ENCODE data around the gene EVC.

EVC gene

DNA sequence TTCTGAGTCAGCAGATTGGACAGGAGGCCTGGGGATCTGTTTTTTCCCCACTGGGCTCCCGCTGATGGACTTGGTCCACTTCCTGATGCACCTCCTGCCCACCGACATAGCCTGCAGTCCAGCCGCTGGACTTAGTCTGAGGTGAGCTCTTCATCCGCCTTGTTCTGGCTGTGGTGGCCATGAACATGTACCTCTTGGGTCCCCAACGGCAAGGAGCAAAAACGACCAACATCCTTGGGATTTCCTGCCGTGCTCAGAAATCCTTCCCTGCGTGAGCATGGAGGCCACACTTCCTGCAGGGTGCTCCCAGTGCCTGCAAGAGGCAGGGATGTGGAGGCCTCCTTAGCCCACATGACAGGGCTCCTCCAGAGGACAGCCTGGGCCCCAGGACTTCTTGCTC lies 105.1 kb downstream of the EVC start:
- no CpG with 5 or more reads among the region's 8 CpGs for WGBS, 2 donors (ENCODE audit: extremely low coverage in 2 of 2, insufficient read length in 2 of 2, insufficient replicate concordance in 1 of 2)
- H3K9me3 ChIP-seq (replicated peaks in 1 of 2; ENCODE audit: control insufficient read depth in 2 of 2, insufficient read depth in 1 of 2, low read depth in 1 of 2, low read length in 2 of 2), result no peaks in the 10 kb centered on the region
- no peak overlapping the region for H4K91ac ChIP-seq (ENCODE audit: low read depth, low read length, poor library complexity)
- no peak overlapping the region for H2AK5ac ChIP-seq (ENCODE audit: low read depth, low read length)
- peak overlapping the region; percentile 15 for H3K18ac ChIP-seq (ENCODE audit: low read length)
- peaks cover 2% of the 10 kb centered on the region for H3K79me1 ChIP-seq (ENCODE audit: low read depth, low read length)
- H2BK5ac ChIP-seq (ENCODE audit: low read length), result no peak overlapping the region
- no peak overlapping the region for H2BK15ac ChIP-seq (ENCODE audit: low read length)
- no peak overlapping the region for H3K14ac ChIP-seq (ENCODE audit: low read length)
- no peak overlapping the region for H4K8ac ChIP-seq (ENCODE audit: low read depth, low read length)
- peaks cover 0 to 5% of the 10 kb centered on the region in 2 donors for H3K4me1 ChIP-seq (ENCODE audit: control insufficient read depth in 2 of 2, insufficient read depth in 1 of 2, low read depth in 1 of 2, low read length in 2 of 2)
- H3K36me3 ChIP-seq (replicated peaks in 1 of 2; ENCODE audit: control insufficient read depth in 2 of 2, insufficient read depth in 2 of 2, low read length in 2 of 2), result peaks cover 29 to 92% of the 10 kb centered on the region in 2 donors
- no peaks in the 10 kb centered on the region for H3K27me3 ChIP-seq (ENCODE audit: control insufficient read depth in 3 of 3, insufficient read depth in 3 of 3, low read depth in 1 of 3, low read length in 3 of 3)
- no peak overlapping the region for H3K4ac ChIP-seq (ENCODE audit: low read length)
- H3K23ac ChIP-seq (ENCODE audit: low read depth, low read length, poor library complexity), result no peak overlapping the region
- no peak overlapping the region for H3K4me2 ChIP-seq (ENCODE audit: insufficient read depth, low read length, poor library complexity, severe bottlenecking)
- H2BK120ac ChIP-seq (ENCODE audit: low read depth, low read length), result no peak overlapping the region
- no peak overlapping the region for H3K4me3 ChIP-seq (ENCODE audit: low read length in 2 of 2)
- H3K27ac ChIP-seq (replicated peaks; ENCODE audit: low read length), result no peak overlapping the region
- no peak for DNase-seq (ENCODE audit: low spot score)
- H3K9ac ChIP-seq (ENCODE audit: low read depth, low read length, poor library complexity), result peak overlapping the region; percentile 24
- H2AFZ ChIP-seq (ENCODE audit: low read length), result no peak overlapping the region
- H2BK12ac ChIP-seq (ENCODE audit: low read length), result no peak overlapping the region

- H2AFZ ChIP-seq (ENCODE audit: low read length), result no peak overlapping the region
- no peak overlapping the region for H3K23ac ChIP-seq (ENCODE audit: low read depth, low read length, poor library complexity)
- DNase-seq (ENCODE audit: low spot score), result no peak
- H2AK5ac ChIP-seq (ENCODE audit: low read depth, low read length), result no peak overlapping the region
- no peak overlapping the region for H3K9ac ChIP-seq (ENCODE audit: low read depth, low read length, poor library complexity)
- H2BK120ac ChIP-seq (ENCODE audit: low read depth, low read length), result no peak overlapping the region
- H3K36me3 ChIP-seq (replicated peaks in 1 of 2; ENCODE audit: control insufficient read depth in 2 of 2, insufficient read depth in 2 of 2, low read length in 2 of 2), result peaks cover 35 to 92% of the 10 kb centered on the region in 2 donors
- no peak overlapping the region for H3K27ac ChIP-seq (replicated peaks; ENCODE audit: low read length)
- H3K4ac ChIP-seq (ENCODE audit: low read length), result no peak overlapping the region
- no CpG with 5 or more reads among the region's 12 CpGs for WGBS, 2 donors (ENCODE audit: extremely low coverage in 2 of 2, insufficient read length in 2 of 2, insufficient replicate concordance in 1 of 2)
- H2BK5ac ChIP-seq (ENCODE audit: low read length), result no peak overlapping the region
- no peak overlapping the region for H3K4me3 ChIP-seq (ENCODE audit: low read length in 2 of 2)
- H3K14ac ChIP-seq (ENCODE audit: low read length), result no peak overlapping the region
- no peak overlapping the region for H4K8ac ChIP-seq (ENCODE audit: low read depth, low read length)
- H3K79me1 ChIP-seq (ENCODE audit: low read depth, low read length), result peaks cover 2% of the 10 kb centered on the region
- H3K4me1 ChIP-seq (ENCODE audit: control insufficient read depth in 2 of 2, insufficient read depth in 1 of 2, low read depth in 1 of 2, low read length in 2 of 2), result peaks cover 0 to 5% of the 10 kb centered on the region in 2 donors
- no peak overlapping the region for H2BK12ac ChIP-seq (ENCODE audit: low read length)
- H2BK15ac ChIP-seq (ENCODE audit: low read length), result no peak overlapping the region
- H3K9me3 ChIP-seq (replicated peaks in 1 of 2; ENCODE audit: control insufficient read depth in 2 of 2, insufficient read depth in 1 of 2, low read depth in 1 of 2, low read length in 2 of 2), result no peaks in the 10 kb centered on the region
- H3K27me3 ChIP-seq (ENCODE audit: control insufficient read depth in 3 of 3, insufficient read depth in 3 of 3, low read depth in 1 of 3, low read length in 3 of 3), result no peaks in the 10 kb centered on the region
- H3K18ac ChIP-seq (ENCODE audit: low read length), result no peak overlapping the region
- H4K91ac ChIP-seq (ENCODE audit: low read depth, low read length, poor library complexity), result no peak overlapping the region
- no peak overlapping the region for H3K4me2 ChIP-seq (ENCODE audit: insufficient read depth, low read length, poor library complexity, severe bottlenecking)
Measured at GRCh38 chr4:5816851-5817375, 105.9 kb downstream of the EVC start.

DNA sequence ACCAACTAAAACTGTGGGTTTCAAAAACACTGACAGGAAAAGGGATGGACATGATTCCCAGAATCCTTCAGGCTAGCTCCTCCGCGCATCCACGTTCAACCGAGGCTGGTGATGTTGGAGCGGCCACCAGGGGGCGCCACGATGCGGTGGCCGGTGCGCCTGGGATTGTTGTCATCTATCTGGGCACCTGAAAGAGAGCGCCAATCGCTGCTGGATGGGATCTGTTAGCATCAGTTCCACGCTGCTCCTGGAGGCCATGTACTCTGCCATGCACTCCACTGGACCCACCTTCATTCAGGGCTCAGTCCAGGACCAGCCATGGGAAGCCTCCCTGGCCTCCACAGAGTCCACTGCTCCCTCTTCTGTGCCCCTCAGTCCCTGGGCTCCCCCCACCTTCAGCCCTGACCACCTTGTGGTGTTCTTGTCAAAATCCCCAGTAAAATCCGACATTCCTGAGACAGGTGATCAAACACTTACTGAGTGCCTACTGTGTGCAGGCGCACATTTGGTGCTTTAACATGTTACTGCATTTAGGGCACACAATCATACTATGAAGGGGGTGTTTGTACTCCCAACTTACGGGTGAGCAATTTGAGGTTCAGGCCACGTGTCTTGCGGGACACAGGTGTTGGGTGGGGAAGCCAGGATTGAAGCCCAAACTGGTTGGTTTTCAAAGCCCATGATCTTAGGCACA lies 110.8 kb downstream of the EVC start:
- no peak overlapping the region for H3K18ac ChIP-seq (ENCODE audit: low read length)
- DNase-seq (ENCODE audit: low spot score), result peak; percentile 11
- H2BK12ac ChIP-seq (ENCODE audit: low read length), result no peak overlapping the region
- H3K36me3 ChIP-seq (replicated peaks in 1 of 2; ENCODE audit: control insufficient read depth in 2 of 2, insufficient read depth in 2 of 2, low read length in 2 of 2), result peaks cover 54 to 100% of the 10 kb centered on the region in 2 donors
- H2AK5ac ChIP-seq (ENCODE audit: low read depth, low read length), result no peak overlapping the region
- no peak overlapping the region for H3K9ac ChIP-seq (ENCODE audit: low read depth, low read length, poor library complexity)
- peaks cover 0 to 2% of the 10 kb centered on the region in 2 donors for H3K4me1 ChIP-seq (ENCODE audit: control insufficient read depth in 2 of 2, insufficient read depth in 1 of 2, low read depth in 1 of 2, low read length in 2 of 2)
- H2BK5ac ChIP-seq (ENCODE audit: low read length), result no peak overlapping the region
- H2AFZ ChIP-seq (ENCODE audit: low read length), result no peak overlapping the region
- no peak overlapping the region for H4K91ac ChIP-seq (ENCODE audit: low read depth, low read length, poor library complexity)
- no peak overlapping the region for H3K4ac ChIP-seq (ENCODE audit: low read length)
- no CpG with 5 or more reads among the region's 18 CpGs for WGBS, 2 donors (ENCODE audit: extremely low coverage in 2 of 2, insufficient read length in 2 of 2, insufficient replicate concordance in 1 of 2)
- H3K9me3 ChIP-seq (replicated peaks in 1 of 2; ENCODE audit: control insufficient read depth in 2 of 2, insufficient read depth in 1 of 2, low read depth in 1 of 2, low read length in 2 of 2), result peaks cover 0 to 2% of the 10 kb centered on the region in 2 donors
- no peak overlapping the region for H2BK120ac ChIP-seq (ENCODE audit: low read depth, low read length)
- no peak overlapping the region for H3K14ac ChIP-seq (ENCODE audit: low read length)
- H3K79me1 ChIP-seq (ENCODE audit: low read depth, low read length), result no peaks in the 10 kb centered on the region
- no peak overlapping the region for H3K27ac ChIP-seq (replicated peaks; ENCODE audit: low read length)
- no peak overlapping the region for H3K4me2 ChIP-seq (ENCODE audit: insufficient read depth, low read length, poor library complexity, severe bottlenecking)
- no peak overlapping the region for H3K4me3 ChIP-seq (ENCODE audit: low read length in 2 of 2)
- H2BK15ac ChIP-seq (ENCODE audit: low read length), result no peak overlapping the region
- H3K23ac ChIP-seq (ENCODE audit: low read depth, low read length, poor library complexity), result no peak overlapping the region
- H4K8ac ChIP-seq (ENCODE audit: low read depth, low read length), result no peak overlapping the region
- H3K27me3 ChIP-seq (ENCODE audit: control insufficient read depth in 3 of 3, insufficient read depth in 3 of 3, low read depth in 1 of 3, low read length in 3 of 3), result no peaks in the 10 kb centered on the region

DNA sequence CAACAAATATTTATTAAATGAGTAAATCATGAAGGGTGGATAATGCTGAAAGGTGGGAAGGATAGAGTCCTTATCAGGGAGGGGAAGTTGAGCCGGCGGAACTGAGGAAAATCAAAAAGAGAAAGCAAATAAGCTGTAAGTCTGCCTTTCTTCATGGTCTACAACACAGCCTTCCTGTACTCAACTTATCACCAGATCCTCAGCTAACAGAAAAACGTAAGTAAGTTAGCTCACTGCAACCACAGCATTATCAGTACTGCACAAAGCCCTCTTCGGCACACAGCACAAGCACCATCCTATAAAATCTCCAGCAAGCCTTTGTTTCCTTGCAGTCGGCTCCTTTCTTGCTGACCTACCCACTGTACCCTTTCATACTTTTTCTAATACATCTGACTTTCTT lies 111.6 kb downstream of the EVC start:
- Histone ChIP-seq H3K9me3 (replicated peaks in 1 of 2; ENCODE audit: control insufficient read depth in 2 of 2, insufficient read depth in 1 of 2, low read depth in 1 of 2, low read length in 2 of 2) (peaks cover 0 to 4% of the 10 kb centered on the region in 2 donors), H3K36me3 (replicated peaks in 1 of 2; ENCODE audit: control insufficient read depth in 2 of 2, insufficient read depth in 2 of 2, low read length in 2 of 2) (peaks cover 60 to 100% of the 10 kb centered on the region in 2 donors), H4K91ac (ENCODE audit: low read depth, low read length, poor library complexity) (no peak overlapping the region), H3K14ac (ENCODE audit: low read length) (no peak overlapping the region), H2BK12ac (ENCODE audit: low read length) (no peak overlapping the region), H3K4me2 (ENCODE audit: insufficient read depth, low read length, poor library complexity, severe bottlenecking) (no peak overlapping the region), H3K4me1 (ENCODE audit: control insufficient read depth in 2 of 2, insufficient read depth in 1 of 2, low read depth in 1 of 2, low read length in 2 of 2) (peaks cover 0 to 2% of the 10 kb centered on the region in 2 donors), H3K4ac (ENCODE audit: low read length) (no peak overlapping the region), H3K4me3 (ENCODE audit: low read length in 2 of 2) (no peak overlapping the region), H4K8ac (ENCODE audit: low read depth, low read length) (no peak overlapping the region), H3K27ac (replicated peaks; ENCODE audit: low read length) (no peak overlapping the region), H3K9ac (ENCODE audit: low read depth, low read length, poor library complexity) (no peak overlapping the region), H3K18ac (ENCODE audit: low read length) (no peak overlapping the region), H2BK5ac (ENCODE audit: low read length) (no peak overlapping the region), H2BK120ac (ENCODE audit: low read depth, low read length) (no peak overlapping the region), H2AFZ (ENCODE audit: low read length) (no peak overlapping the region), H3K79me1 (ENCODE audit: low read depth, low read length) (no peaks in the 10 kb centered on the region), H3K27me3 (ENCODE audit: control insufficient read depth in 3 of 3, insufficient read depth in 3 of 3, low read depth in 1 of 3, low read length in 3 of 3) (no peaks in the 10 kb centered on the region), H2AK5ac (ENCODE audit: low read depth, low read length) (no peak overlapping the region), H2BK15ac (ENCODE audit: low read length) (no peak overlapping the region), H3K23ac (ENCODE audit: low read depth, low read length, poor library complexity) (no peak overlapping the region)
- no peak for DNase-seq (ENCODE audit: low spot score)
- no CpG with 5 or more reads among the region's 5 CpGs for WGBS, 2 donors (ENCODE audit: extremely low coverage in 2 of 2, insufficient read length in 2 of 2, insufficient replicate concordance in 1 of 2)

Measured in neuronal stem cell (in vitro differentiated cells).